Neural cell (in vitro differentiated cells): ENCODE data around the gene TAOK3. TPM values are rescaled to one million over a fixed set of nuclear protein-coding genes. Genes with fewer than 3 reads are reported as not detected.

Experiments used
- H2AFZ ChIP-seq: fragments of 200-600, 300-800 bp; sonication (generic), shearing (Covaris generic); 2 replicates; pipeline ENCODE4 v1.6.0; 2014; ENCODE audit warnings: low read depth, mild to moderate bottlenecking, antibody characterized with exemption, low read length, moderate library complexity
- H3F3A ChIP-seq: fragments of 200-600 bp; shearing (Covaris generic); 2 replicates; pipeline ENCODE4 v1.6.1; 2016; ENCODE audit warnings: mild to moderate bottlenecking, moderate library complexity, mixed read lengths, antibody characterized with exemption, low read length; ENCODE audit not compliant: insufficient read depth, poor library complexity, severe bottlenecking
- H3K27ac ChIP-seq: fragments of 200-600, 300-800 bp; sonication (generic), shearing (Covaris generic); 2 replicates; pipeline ENCODE4 v1.5.1; 2014; ENCODE audit warnings: mild to moderate bottlenecking, low read length, moderate library complexity
- H3K27me3 ChIP-seq: fragments of 300-800, 200-600 bp; sonication (generic), shearing (Covaris generic); 2 replicates; pipeline ENCODE4 v1.6.0; 2014; ENCODE audit warnings: mild to moderate bottlenecking, low read depth, low read length, moderate library complexity; ENCODE audit not compliant: insufficient read depth
- H3K36me3 ChIP-seq: fragments of 300-800, 200-600 bp; sonication (generic), shearing (Covaris generic); 2 replicates; pipeline ENCODE4 v1.5.1; 2014; ENCODE audit warnings: mild to moderate bottlenecking, antibody characterized with exemption, low read length, moderate library complexity; ENCODE audit not compliant: insufficient read depth
- H3K4me2 ChIP-seq: fragments of 300-800, 200-600 bp; sonication (generic), shearing (Covaris generic); 2 replicates; pipeline ENCODE4 v1.6.0; 2014; ENCODE audit warnings: mild to moderate bottlenecking, low read length
- H3K4me3 ChIP-seq: fragments of 300-800, 200-600 bp; sonication (generic), shearing (Covaris generic); 2 replicates; pipeline ENCODE4 v1.5.1; 2014; ENCODE audit warnings: mild to moderate bottlenecking, low read length, moderate library complexity
- H3K79me2 ChIP-seq: fragments of 200-600 bp; shearing (Covaris generic); replicated peaks from 2 replicates; pipeline ENCODE4 v1.6.0; 2014; ENCODE audit warnings: mild to moderate bottlenecking, low read length, moderate library complexity; ENCODE audit not compliant: insufficient read depth
- H3K9ac ChIP-seq: fragments of 300-800, 200-600 bp; sonication (generic), shearing (Covaris generic); 2 replicates; pipeline ENCODE4 v1.6.1; 2016; ENCODE audit warnings: mild to moderate bottlenecking, low read length, mixed read lengths
- H3K9me2 ChIP-seq: fragments of 200-600 bp; shearing (Covaris generic); 2 replicates; pipeline ENCODE4 v1.6.1; 2016; ENCODE audit warnings: mild to moderate bottlenecking, low read length, mixed read lengths; ENCODE audit not compliant: insufficient read depth
- H3K9me3 ChIP-seq: fragments of 200-600, 300-800 bp; sonication (generic), shearing (Covaris generic); 2 replicates; pipeline ENCODE4 v1.6.1; 2016; ENCODE audit warnings: mild to moderate bottlenecking, mixed run types, low read length, moderate library complexity, mixed read lengths
- H4K20me1 ChIP-seq: fragments of 200-600 bp; shearing (Covaris generic); 2 replicates; pipeline ENCODE4 v1.6.1; 2016; ENCODE audit warnings: mild to moderate bottlenecking, mixed run types; ENCODE audit not compliant: insufficient read depth
- CTCF ChIP-seq: fragments of 450-650 bp; IDR thresholded peaks from 2 replicates; pipeline ENCODE4 v1.5.1; 2014; ENCODE audit warnings: antibody characterized with exemption, mild to moderate bottlenecking, moderate library complexity; ENCODE audit not compliant: poor library complexity, severe bottlenecking
- EP300 ChIP-seq: fragments of 450-650 bp; conservative IDR thresholded peaks from 2 replicates; pipeline ENCODE4 v1.6.1; 2014; ENCODE audit warnings: antibody characterized with exemption, mild to moderate bottlenecking, moderate library complexity; ENCODE audit not compliant: poor library complexity, severe bottlenecking
- EZH2 ChIP-seq: fragments of 200-600, 300-800 bp; shearing (Covaris generic), sonication (generic); IDR thresholded peaks from 2 replicates; pipeline ENCODE4 v1.6.1; 2014; ENCODE audit warnings: antibody characterized with exemption, low read length, borderline replicate concordance, mild to moderate bottlenecking; ENCODE audit not compliant: insufficient read depth, poor library complexity, severe bottlenecking
- MXI1 ChIP-seq: fragments of 450-650 bp; conservative IDR thresholded peaks from 2 replicates; pipeline ENCODE4 v1.6.1; 2014; ENCODE audit warnings: antibody characterized with exemption, mild to moderate bottlenecking; ENCODE audit not compliant: poor library complexity, severe bottlenecking
- POLR2AphosphoS5 ChIP-seq: IDR thresholded peaks from 2 replicates; pipeline ENCODE4 v1.6.1; 2012
- RAD21 ChIP-seq: fragments of 450-650 bp; conservative IDR thresholded peaks from 2 replicates; pipeline ENCODE4 v1.6.1; 2014; ENCODE audit warnings: antibody characterized with exemption, mild to moderate bottlenecking, moderate library complexity
- REST ChIP-seq: IDR thresholded peaks from 2 replicates; pipeline ENCODE4 v1.6.1; 2012; ENCODE audit warnings: borderline replicate concordance
- SMC3 ChIP-seq: fragments of 450-650 bp; conservative IDR thresholded peaks from 2 replicates; pipeline ENCODE4 v1.6.1; 2014; ENCODE audit warnings: antibody characterized with exemption, mild to moderate bottlenecking, moderate library complexity; ENCODE audit not compliant: poor library complexity
- TAF1 ChIP-seq: IDR thresholded peaks from 2 replicates; pipeline ENCODE4 v1.6.1; 2012; ENCODE audit warnings: low read depth
- polyA plus RNA-seq: library from polyadenylated mRNA; depleted of rRNA; stranded (reverse); fragments of >200 nt; gene quantifications from 2 replicates; pipeline ENCODE4 v1.2.3, GENCODE V29; 2014

Gene TAOK3
- polyA plus RNA-seq, 1 donor from 2014 or later: 148 TPM

- peaks cover 18% of the 10 kb centered on the region for H3K27me3 ChIP-seq
- H3K4me3 ChIP-seq: no peak overlapping the region
- no peak overlapping the region for H2AFZ ChIP-seq
- no peak overlapping the region for H3K27ac ChIP-seq
- TF ChIP-seq REST (no peak), EP300 (no peak), RAD21 (no peak), MXI1 (no peak), SMC3 (no peak), CTCF (no peak)
- no peaks in the 10 kb centered on the region for H3K79me2 ChIP-seq
- H3K36me3 ChIP-seq: no peaks in the 10 kb centered on the region
- no peaks in the 10 kb centered on the region for H3K9me2 ChIP-seq
- no peak overlapping the region for H3K9ac ChIP-seq
- H4K20me1 ChIP-seq: no peaks in the 10 kb centered on the region
- H3F3A ChIP-seq: no peaks in the 10 kb centered on the region
- H3K4me2 ChIP-seq: no peak overlapping the region
- H3K9me3 ChIP-seq: no peaks in the 10 kb centered on the region
These were observed 270.6 kb downstream of the TAOK3 start for GRCh38 chr12:118102070-118102469.

- H3K27me3 ChIP-seq: peaks cover 18% of the 10 kb centered on the region
- H3K9me2 ChIP-seq: no peaks in the 10 kb centered on the region
- no peaks in the 10 kb centered on the region for H3K9me3 ChIP-seq
- H3K4me3 ChIP-seq: no peak overlapping the region
- no peaks in the 10 kb centered on the region for H3F3A ChIP-seq
- H2AFZ ChIP-seq: no peak overlapping the region
- H3K4me2 ChIP-seq: no peak overlapping the region
- no peak overlapping the region for H3K27ac ChIP-seq
- no peaks in the 10 kb centered on the region for H4K20me1 ChIP-seq
- no peaks in the 10 kb centered on the region for H3K36me3 ChIP-seq
- H3K9ac ChIP-seq: no peak overlapping the region
- no peaks in the 10 kb centered on the region for H3K79me2 ChIP-seq
- no peak for TF ChIP-seq MXI1
- TF ChIP-seq RAD21: no peak
- no peak for TF ChIP-seq TAF1
- no peak for TF ChIP-seq CTCF
- TF ChIP-seq EP300: no peak
- no peak for TF ChIP-seq EZH2
- TF ChIP-seq REST: no peak
- TF ChIP-seq POLR2AphosphoS5: no peak
- TF ChIP-seq SMC3: no peak
These were observed 271.7 kb downstream of the TAOK3 start for GRCh38 chr12:118101051-118101450.
